HG02678 (cell line): ENCODE results near the gene LGALS7.

Experiments used
- ATAC-seq: cut with Tn5 transposase; IDR thresholded peaks from one replicate; pipeline ENCODE4 v1.9.1; 2021; ENCODE audit warnings: mild to moderate bottlenecking, moderate library complexity; ENCODE audit not compliant: unreplicated experiment

Gene LGALS7

GRCh38 chr19:38728752-38729541 is 44.4 kb downstream of the LGALS7 start:
- ATAC-seq: no peak

- no peak for ATAC-seq
Observed at GRCh38 chr19:38727868-38728660, 45.3 kb downstream of the LGALS7 start.

- ATAC-seq: no peak
Observed at GRCh38 chr19:38727306-38727867, 45.9 kb downstream of the LGALS7 start.

- no peak for ATAC-seq
Observed at GRCh38 chr19:38726761-38727301, 46.5 kb downstream of the LGALS7 start.

DNA sequence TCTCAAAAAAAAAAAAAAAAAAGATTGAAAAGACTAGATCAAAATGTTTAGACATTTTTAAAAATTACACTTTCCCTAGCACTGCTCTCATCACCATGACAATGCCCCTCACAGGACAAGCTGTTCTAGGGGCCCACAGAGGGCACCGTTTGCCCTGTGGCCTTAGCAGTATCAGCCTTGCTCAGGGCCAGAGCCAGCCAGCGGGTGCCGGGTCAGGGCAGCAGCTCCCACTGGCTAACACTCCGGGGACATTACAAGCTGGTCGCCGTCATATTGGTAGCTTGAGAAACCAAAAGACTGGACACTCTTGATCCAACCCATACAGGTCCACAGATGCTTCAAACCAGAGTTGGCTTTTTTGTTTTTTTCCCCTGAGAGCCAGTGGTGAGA is 47.0 kb downstream of the LGALS7 start:
- no peak for ATAC-seq

GRCh38 chr19:38725469-38726283 is 47.6 kb downstream of the LGALS7 start:
- ATAC-seq: no peak

DNA sequence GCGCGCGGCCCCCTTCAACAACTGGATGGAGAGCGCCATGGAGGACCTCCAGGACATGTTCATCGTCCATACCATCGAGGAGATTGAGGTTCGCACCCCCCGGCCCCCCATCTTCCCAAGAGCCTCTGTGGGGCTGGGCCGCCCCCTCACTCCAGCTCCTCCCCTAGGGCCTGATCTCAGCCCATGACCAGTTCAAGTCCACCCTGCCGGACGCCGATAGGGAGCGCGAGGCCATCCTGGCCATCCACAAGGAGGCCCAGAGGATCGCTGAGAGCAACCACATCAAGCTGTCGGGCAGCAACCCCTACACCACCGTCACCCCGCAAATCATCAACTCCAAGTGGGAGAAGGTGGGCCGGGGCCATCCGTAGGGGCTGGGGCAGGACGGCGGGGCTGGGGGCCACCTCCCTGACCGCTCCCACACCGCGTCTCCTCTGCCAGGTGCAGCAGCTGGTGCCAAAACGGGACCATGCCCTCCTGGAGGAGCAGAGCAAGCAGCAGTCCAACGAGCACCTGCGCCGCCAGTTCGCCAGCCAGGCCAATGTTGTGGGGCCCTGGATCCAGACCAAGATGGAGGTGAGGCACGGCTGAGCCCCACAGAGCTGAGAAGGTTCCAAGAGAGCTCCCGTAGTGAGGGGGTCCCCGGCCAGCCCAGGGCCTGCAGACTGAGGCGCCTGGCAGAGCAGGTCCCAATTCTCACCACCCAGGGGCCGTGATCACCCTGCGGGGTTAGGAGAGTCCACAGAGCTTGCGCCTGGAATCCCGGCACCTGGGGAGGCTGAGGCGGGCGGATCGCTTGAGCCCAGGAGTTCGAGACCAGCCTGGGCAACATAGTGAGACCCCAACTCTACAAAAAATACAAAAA is 49.1 kb downstream of the LGALS7 start:
- ATAC-seq: no peak

DNA sequence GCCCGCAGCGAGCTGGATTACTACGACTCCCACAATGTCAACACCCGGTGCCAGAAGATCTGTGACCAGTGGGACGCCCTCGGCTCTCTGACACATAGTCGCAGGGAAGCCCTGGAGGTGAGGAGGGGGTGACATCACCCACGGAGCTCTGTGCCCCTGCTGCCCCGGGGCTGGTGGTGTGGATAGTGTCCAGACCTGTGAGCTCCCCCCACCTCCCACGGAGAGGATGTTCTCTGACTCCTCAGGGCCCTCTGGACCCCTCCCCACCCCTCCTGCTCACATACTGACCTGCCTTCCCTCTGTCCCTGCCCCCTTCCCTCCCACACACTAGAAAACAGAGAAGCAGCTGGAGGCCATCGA is 49.7 kb downstream of the LGALS7 start:
- no peak for ATAC-seq

DNA sequence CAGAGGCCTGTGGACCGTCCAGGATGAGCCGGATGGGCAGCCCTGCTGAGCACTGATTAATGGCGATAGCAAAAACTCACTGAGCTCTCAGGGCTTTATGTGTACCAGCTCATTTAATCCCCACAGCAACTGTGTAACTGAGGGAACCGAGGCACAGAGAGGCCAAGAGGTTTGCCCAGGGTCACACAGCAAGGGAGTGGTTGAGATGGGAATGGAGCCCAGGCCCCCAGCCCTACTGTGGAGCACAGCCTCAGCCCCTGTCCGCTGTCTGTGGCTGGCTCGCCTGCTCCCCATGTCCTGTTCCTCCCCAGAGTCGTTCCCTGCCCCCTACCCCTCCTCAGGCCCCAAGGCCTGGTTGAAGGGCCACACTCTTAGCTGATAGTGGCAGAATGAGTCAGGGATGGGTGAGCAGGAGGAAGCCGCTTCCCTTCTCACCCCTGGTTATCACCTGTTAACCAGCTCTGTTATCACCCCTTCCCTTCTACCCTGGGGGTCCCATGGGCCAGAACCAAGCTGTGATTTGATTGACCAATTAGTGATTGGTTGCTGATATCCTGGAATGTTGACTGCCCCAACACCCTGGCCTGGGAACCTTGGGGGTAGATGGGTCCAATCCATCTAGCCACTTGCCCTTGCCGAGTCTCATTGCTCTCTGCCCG is 50.2 kb downstream of the LGALS7 start:
- ATAC-seq: no peak

DNA sequence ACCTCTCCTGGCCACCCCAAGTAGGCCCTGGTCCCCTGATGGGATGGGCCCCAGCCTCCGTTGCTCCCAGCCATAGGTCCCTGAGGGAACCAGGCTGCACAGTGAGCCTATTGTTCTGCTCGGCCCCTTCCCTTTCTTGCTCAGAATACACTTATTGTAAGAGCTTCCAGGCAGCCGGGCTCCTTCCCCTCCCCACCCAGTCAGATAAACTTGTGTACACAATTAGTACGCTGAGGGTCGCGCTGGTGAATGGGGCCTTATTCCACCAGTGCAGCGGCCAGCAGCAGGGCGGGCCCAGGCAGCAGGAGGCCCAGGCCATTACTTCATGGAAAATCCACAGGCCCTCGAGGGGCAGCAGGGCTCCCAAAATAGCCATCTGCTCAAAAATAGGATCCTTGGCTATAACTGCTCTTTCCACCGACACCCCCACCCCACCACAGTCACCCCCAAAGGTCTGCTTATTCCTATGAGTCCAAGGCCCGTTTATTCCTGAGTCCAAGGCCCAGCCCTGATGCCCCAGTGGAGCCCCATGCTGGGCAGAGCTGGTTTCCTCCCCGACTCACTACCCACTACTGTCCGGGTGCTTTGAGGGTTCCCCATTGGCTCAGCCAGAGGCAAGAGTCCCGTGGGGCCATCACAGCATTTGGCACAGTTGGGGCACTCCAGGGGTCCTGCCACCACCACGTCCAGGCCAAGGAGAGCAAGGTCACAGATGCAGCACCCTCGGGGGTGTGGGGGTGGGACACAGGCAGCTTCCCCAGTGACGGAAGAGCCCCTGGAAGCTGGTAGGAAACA is 51.1 kb downstream of the LGALS7 start:
- no peak for ATAC-seq

DNA sequence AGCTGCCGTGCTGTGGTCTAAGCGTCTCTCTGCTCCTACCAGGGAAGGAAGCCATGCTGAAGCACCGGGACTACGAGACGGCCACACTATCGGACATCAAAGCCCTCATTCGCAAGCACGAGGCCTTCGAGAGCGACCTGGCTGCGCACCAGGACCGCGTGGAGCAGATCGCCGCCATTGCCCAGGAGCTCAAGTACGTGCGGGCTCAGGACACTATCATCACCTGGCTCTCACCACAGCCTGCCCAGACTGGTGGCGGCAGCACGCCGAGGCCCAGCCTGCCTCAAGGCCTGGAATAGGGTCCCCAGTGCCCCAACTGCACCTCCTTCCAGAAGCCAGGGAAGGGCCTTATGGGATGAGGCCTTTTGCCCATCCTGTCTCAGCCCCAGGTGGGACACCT is 51.8 kb downstream of the LGALS7 start:
- ATAC-seq: no peak
